Measurements from ENCODE around the gene MACROH2A1.

- no peak for TF ChIP-seq CTCF (IDR thresholded peaks at IDR 0.05; ENCODE audit: insufficient read depth, low read length)
- TF ChIP-seq REST (IDR thresholded peaks at IDR 0.05; ENCODE audit: insufficient replicate concordance, low read depth) = no peak
These were observed 91.7 kb downstream of the MACROH2A1 start for GRCh38 chr5:135307143-135307903.
